Right lobe of liver (tissue), 6 donors: Measurements from ENCODE around the gene ACTN2. TPM values are rescaled to one million over a fixed set of nuclear protein-coding genes. Genes with fewer than 3 reads are reported as not detected.

Experiments used
- ATAC-seq, 4 donors: fragments of 200-7000 bp; cut with Tn5 transposase; one replicate each; pipeline ENCODE4 v1.9.1; 2020; ENCODE audit warnings: mild to moderate bottlenecking in 4 of 4, moderate library complexity in 4 of 4
- DNase-seq, 3 donors: peaks; one replicate each; pipeline ENCODE4 v3.0.0-alpha.2; 2020
- H3K27ac ChIP-seq, 3 donors: fragments of 200-600 bp; one replicate each; pipeline ENCODE4 v1.8.0; 2022
- H3K27me3 ChIP-seq, 2 donors: fragments of 200-600 bp; one replicate each; pipeline ENCODE4 v1.8.0; 2022
- H3K36me3 ChIP-seq, 4 donors: fragments of 200-600 bp; sonication (generic) in 1 of 4; one replicate each; pipeline versions ENCODE4 v1.5.1 to v1.8.0; 2017 to 2022; ENCODE audit warnings: control low read depth in 1 of 4
- H3K4me1 ChIP-seq, 4 donors: fragments of 200-600 bp; sonication (generic) in 1 of 4; one replicate each; pipeline versions ENCODE4 v1.5.1 to v1.8.0; 2017 to 2022; ENCODE audit warnings: control low read depth in 1 of 4
- H3K4me3 ChIP-seq, 3 donors: fragments of 200-600 bp; one replicate each; pipeline ENCODE4 v1.8.0; 2022
- H3K9me3 ChIP-seq, 4 donors: fragments of 200-600 bp; sonication (generic) in 1 of 4; one replicate each; pipeline versions ENCODE4 v1.5.1 to v1.8.0; 2017 to 2022; ENCODE audit warnings: control low read depth in 1 of 4
- CTCF ChIP-seq, 4 donors: fragments of 200-600 bp in 3 of 4; fragments of 450-650 bp in 1 of 4; IDR thresholded peaks; one replicate each; pipeline versions ENCODE4 v1.5.1 to v1.8.0; 2016 to 2022; ENCODE audit warnings: antibody characterized with exemption in 4 of 4, mild to moderate bottlenecking in 2 of 4
- POLR2A ChIP-seq: fragments of 450-650 bp; IDR thresholded peaks from one replicate; pipeline ENCODE4 v1.6.1; 2017; ENCODE audit warnings: antibody characterized with exemption, mild to moderate bottlenecking
- WGBS: methylation state at CpG from one replicate; pipeline ENCODE4 v1.1.6; 2018; ENCODE audit warnings: low coverage, low lambda C conversion rate; ENCODE audit not compliant: insufficient coverage; ENCODE audit errors: missing lambda C conversion rate; 5-methylcytosine and 5-hydroxymethylcytosine counted together
- intact Hi-C, 2 donors: fragments of 100-400 bp; cut with DNase I; formaldehyde crosslinking; loops; one replicate each; pipeline versions ENCODE4 v1.11.2 to v1.14.1; 2022
- total RNA-seq, 6 experiments: library from RNA; depleted of rRNA in 2 of 6; stranded (reverse); fragments of >200 nt in 2 of 6; fragmentation: NEBNext Ultra II Directional in 3 of 6; extraction: Animal tissue kit (Norgen Biotek cat#: 25700) in 3 of 6; gene quantifications; one replicate each; pipeline versions ENCODE4 v1.1.0 to v1.2.4, GENCODE V29; 2016 to 2023
- donor health status: DM: no; HTN: yes; CAD: no.
- donor health status: DM: no; HTN: no; CAD: no.
- donor health status: DM: no; HTN: no; CAD: no.
- donor health status: DM: no; HTN: yes; CAD: no.
- donor health status: DM: no; HTN: yes; CAD: no.

The ACTN2 gene
- total RNA-seq, 6 experiments from 2014 or later, result 0.29 to 1.4 (median 0.58) TPM; not detected in 1

- DNase-seq, result no peak
- WGBS, result 75% methylated on average over 8 of the region's 10 CpGs
- no peaks in the 10 kb centered on the region for H3K4me1 ChIP-seq
- H3K27ac ChIP-seq, result no peak overlapping the region
- no peak for ATAC-seq
- no peaks in the 10 kb centered on the region for H3K27me3 ChIP-seq
- TF ChIP-seq CTCF (IDR thresholded peaks at IDR 0.05), result no peak
- no peak for TF ChIP-seq POLR2A
- intact Hi-C loops, result no loop called here
- H3K4me3 ChIP-seq, result no peak overlapping the region
- no peaks in the 10 kb centered on the region for H3K36me3 ChIP-seq
- no peaks in the 10 kb centered on the region for H3K9me3 ChIP-seq
Observed at GRCh38 chr1:236742421-236743160, 56.3 kb downstream of the ACTN2 start.

GRCh38 chr1:236744533-236744932 lies 58.2 kb downstream of the ACTN2 start:
- Histone ChIP-seq H3K27ac (no peak overlapping the region), H3K27me3 (no peaks in the 10 kb centered on the region), H3K4me3 (no peak overlapping the region), H3K36me3 (no peaks in the 10 kb centered on the region), H3K4me1 (no peaks in the 10 kb centered on the region), H3K9me3 (no peaks in the 10 kb centered on the region)
- intact Hi-C loops, result no loop called here
- DNase-seq (no peak), ATAC-seq (no peak)
- TF ChIP-seq CTCF (IDR thresholded peaks at IDR 0.05), result no peak
- TF ChIP-seq POLR2A, result no peak
- WGBS, result 67% methylated on average over 3 of the region's 22 CpGs

GRCh38 chr1:236746785-236747184 lies 60.5 kb downstream of the ACTN2 start:
- WGBS, result 59% methylated on average over 4 of the region's 5 CpGs
- H3K4me1 ChIP-seq, result no peaks in the 10 kb centered on the region
- no peak overlapping the region for H3K27ac ChIP-seq
- H3K9me3 ChIP-seq, result no peaks in the 10 kb centered on the region
- H3K4me3 ChIP-seq, result no peak overlapping the region
- TF ChIP-seq POLR2A, result no peak
- no peak for TF ChIP-seq CTCF (IDR thresholded peaks at IDR 0.05)
- ATAC-seq, result no peak
- DNase-seq, result no peak
- no peaks in the 10 kb centered on the region for H3K36me3 ChIP-seq
- intact Hi-C loops, result no loop called here
- no peaks in the 10 kb centered on the region for H3K27me3 ChIP-seq

- WGBS, result 52% methylated on average over 6 of the region's 6 CpGs
- Histone ChIP-seq H3K9me3 (no peaks in the 10 kb centered on the region), H3K4me3 (no peak overlapping the region), H3K36me3 (no peaks in the 10 kb centered on the region), H3K27me3 (no peaks in the 10 kb centered on the region), H3K27ac (no peak overlapping the region), H3K4me1 (no peaks in the 10 kb centered on the region)
- no peak for TF ChIP-seq POLR2A
- TF ChIP-seq CTCF (IDR thresholded peaks at IDR 0.05), result no peak
- no peak for ATAC-seq
- DNase-seq, result no peak
- intact Hi-C loops, result no loop called here
Observed at GRCh38 chr1:236747311-236747985, 61.1 kb downstream of the ACTN2 start.
